GM13976 (cell line): ENCODE results near the gene PPM1D.

ENCODE experiments used
- DNase-seq: peaks from one replicate; pipeline ENCODE4 v3.0.0; 2012; ENCODE audit warnings: low spot score
- CTCF ChIP-seq: IDR thresholded peaks from 2 replicates; pipeline ENCODE4 v1.5.1; 2012; ENCODE audit warnings: borderline replicate concordance, mild to moderate bottlenecking; ENCODE audit not compliant: insufficient read depth; ENCODE audit errors: extremely low read depth, missing control alignments, control extremely low read depth
- in situ Hi-C: fragments of 300-500 bp; cut with MboI; formaldehyde crosslinking; loops from one replicate; pipeline ENCODE4 v1.12.0; 2022; ENCODE audit warnings: low sequenced_read_pairs, mixed read lengths, inconsistent platforms; ENCODE audit not compliant: unreplicated experiment

PPM1D gene

GRCh38 chr17:60615108-60615507 is 15.1 kb downstream of the PPM1D start:
- no peak for DNase-seq
- TF ChIP-seq CTCF, result no peak
- in situ Hi-C loops, result no loop called here

GRCh38 chr17:60615840-60616239 is 15.8 kb downstream of the PPM1D start:
- no peak for TF ChIP-seq CTCF
- in situ Hi-C loops, result no loop called here
- DNase-seq, result no peak

GRCh38 chr17:60618080-60618479 is 18.1 kb downstream of the PPM1D start:
- DNase-seq, result no peak
- in situ Hi-C loops, result no loop called here
- no peak for TF ChIP-seq CTCF

GRCh38 chr17:60618854-60619526 is 19.0 kb downstream of the PPM1D start:
- TF ChIP-seq CTCF, result no peak
- no peak for DNase-seq
- in situ Hi-C loops, result no loop called here

- DNase-seq, result no peak
- TF ChIP-seq CTCF, result no peak
- in situ Hi-C loops, result no loop called here
Observed at GRCh38 chr17:60622961-60623360, 23.0 kb downstream of the PPM1D start.

- DNase-seq, result no peak
- no peak for TF ChIP-seq CTCF
Observed at GRCh38 chr17:60623415-60623814, 23.4 kb downstream of the PPM1D start.

More at GRCh38 chr17:60623415-60623814, 23.4 kb downstream of the PPM1D start:
- in situ Hi-C loops, result no loop called here
